ENCODE measurements around the gene ANKS1B.
A peak's percentile ranks its signal among the peaks of the same experiment; 100 is the strongest.

The ANKS1B gene

DNA sequence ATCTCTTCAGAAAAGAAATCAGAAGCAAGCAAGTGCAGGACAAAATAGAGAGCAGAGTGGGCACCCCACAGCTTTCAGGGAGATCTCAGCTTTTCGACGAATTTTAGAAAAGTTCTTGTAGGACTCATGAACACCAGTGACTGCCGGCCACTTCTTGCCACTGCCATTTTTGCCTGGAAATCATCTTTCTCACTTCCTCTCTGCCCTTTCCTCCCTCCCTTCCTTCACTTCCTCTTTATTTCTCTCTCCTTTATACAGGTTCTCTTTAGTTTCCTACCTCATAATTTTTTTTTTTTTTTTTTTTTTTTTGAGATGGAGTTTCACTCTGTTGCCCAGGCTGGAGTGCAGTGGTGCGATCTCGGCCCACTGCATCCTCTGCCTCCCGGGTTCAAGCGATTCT, 1154.1 kb downstream of the ANKS1B start:
- DNase-seq: no peak

DNA sequence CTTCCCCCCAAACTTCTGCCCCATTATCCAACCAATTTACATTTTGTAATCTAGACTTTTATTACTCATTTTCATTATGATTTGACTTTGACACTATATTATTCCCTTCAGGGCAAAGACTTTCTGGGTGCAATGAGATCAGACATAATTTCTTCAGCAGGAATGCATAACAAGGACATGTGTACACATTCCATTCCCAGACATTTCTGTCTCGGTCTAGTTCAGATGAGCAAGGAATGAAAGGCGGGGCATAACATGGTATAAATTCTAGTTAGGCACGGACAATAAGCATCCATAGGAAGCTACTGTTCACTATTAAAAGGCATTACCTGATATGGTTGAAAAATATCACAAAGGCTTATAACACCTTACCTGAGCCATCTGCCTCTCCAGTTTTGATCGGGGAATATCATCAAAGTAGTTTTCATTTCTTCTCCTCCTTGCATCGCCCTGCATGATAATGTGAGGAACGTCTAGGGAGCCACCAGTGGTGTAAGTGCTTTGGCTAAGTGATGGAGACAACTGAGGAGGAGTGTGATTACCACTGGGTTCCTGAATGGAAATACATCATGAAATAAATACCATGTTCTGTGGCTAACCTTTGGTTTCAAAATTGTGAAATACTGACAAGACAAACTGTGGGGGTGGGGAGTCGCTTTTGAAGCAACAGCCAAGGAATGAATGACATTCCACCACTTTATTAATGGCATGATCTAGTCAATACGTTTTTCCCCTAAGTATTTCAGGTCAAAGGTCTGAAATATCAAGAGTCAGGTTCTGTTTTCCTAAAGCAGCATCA, 1155.7 kb downstream of the ANKS1B start:
- no peak for DNase-seq

DNA sequence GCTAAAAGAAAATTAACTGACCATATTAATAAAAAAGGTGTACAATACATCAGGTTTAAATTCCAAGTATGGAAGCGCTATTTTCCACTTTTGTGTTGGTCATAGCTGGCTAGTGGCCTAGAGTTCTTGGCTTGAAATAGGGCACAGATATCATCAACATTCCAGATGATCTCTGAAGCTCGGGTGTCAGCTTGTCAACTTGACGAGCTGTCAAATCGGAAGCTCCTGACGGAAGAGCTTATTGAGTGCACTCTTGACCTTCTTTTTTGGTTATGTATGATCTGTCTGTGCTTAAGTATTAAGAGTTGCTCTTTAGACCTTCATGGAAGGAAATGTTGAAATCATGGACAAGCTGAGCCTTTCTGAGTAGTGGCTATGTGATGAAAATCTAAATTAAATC, 1161.7 kb downstream of the ANKS1B start:
- no peak for DNase-seq

DNA sequence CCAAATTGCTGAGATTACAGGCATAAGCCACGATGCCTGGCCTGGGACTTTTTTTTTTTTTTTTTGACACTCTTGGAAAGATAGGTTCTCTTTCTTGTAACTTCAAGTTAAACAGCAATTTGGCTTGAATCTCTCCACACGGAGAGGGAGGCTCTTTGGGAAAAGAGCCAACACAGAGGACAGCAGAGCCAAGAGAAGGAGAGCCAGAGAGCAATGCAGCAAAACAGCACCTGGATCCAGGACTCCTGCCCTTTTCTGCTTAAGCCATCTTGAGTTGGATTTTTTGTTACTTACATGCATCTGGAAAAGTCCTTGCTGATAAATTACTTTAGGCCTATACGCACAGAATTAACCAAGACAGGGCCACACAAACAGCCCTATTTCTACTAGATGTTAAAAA, 1162.9 kb downstream of the ANKS1B start:
- DNase-seq: no peak

DNA sequence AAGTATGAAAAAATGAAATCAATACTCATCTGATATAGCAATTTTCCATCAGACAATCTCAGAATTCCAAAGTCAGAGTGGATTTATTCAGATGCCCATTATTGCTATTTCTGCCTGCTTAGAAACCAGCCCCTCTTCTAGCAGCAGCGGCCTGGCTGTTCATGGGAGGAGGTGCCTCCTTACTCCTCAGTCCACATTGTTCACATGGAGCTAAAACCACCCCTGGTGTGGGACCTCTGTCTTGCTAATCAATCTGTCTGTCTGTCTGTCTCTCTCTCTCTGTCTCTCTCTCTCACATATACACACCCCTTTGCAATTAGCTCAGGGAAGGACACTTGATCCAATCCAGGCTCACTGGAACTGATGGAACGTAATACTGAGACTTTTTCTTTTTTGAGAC, 1163.5 kb downstream of the ANKS1B start:
- DNase-seq: no peak

DNA sequence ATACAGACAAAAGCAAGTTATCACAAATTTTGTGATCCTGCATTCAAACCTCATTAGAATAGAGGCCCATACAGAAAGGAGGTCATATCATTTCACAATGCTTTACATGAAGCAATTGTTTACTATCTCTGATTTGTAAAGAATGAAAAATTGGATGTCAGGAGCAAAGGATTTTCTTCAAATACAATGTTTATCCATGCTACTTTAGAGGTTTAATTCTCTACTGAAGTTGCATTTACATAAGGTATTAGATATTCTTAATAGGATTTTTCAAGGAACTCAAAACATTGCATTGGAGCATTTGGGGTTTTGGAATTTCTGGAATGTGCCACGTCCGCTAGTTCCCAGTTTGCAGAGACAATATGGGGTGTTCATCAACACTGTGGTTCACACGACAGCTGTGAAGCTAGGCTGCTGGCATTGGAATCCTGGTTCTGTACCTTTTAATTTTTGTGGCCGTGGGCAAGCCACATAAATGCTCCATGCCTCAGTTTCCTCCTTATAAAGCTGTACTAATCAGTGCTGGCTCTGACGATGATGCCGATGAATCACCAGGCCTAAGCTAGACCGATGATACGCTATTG, 1164.8 kb downstream of the ANKS1B start:
- no peak for DNase-seq

DNA sequence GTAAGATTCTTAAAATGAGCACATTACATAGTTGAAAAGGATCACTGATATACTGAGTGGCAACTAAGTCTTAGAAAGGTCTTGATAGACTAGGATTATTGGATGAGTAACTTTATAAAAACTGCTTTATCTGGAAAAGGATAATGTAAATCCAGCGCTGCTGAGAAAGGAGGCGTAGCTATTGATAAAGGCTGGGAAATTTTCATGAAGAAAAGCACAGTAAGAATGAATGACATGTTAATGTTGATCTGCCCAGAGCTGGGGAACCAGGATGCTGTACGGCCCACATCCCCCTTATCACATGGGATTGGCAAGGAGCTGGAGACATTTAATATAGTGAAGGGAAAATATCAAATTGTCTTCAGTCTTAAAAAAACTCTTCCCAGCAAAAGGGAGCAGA, 1165.7 kb downstream of the ANKS1B start:
- DNase-seq: no peak

DNA sequence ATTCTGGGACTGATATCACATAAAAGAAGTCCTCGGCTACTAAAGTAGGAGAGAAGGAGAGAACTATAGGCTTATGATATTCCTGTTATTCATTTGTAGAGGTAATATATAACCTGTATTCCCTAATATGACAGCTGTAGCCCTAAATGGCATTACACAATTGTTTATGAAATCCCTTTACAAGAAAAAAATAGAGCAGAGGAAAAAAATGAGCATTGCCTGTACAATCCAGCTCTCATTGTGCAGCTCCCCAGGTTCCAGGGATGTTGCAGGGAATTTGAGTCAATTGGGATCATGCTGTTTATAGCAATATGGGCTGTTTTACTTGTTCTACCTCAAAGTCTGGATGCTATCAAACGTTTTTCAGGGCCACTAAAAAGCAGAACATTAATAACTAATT, 1166.5 kb downstream of the ANKS1B start:
- no peak for DNase-seq

DNA sequence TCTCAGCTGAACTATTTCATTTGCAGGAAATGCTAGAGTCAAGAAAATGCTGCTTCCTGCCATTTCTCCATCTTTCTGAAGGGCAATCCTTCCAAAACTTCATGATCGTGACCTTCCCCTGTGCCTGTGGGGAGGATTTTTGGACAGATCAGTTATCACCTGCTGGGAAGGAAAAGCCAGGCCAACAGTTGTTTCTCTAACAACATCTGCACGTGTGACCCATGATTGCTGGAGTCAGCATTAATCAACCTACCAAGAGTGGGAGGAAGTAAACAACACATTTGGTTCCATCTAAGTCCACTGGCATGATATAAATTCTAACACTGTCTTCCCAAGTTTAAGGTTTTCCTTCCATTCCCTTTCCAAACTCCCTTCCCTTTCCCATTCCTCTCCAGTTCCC, 1167.0 kb downstream of the ANKS1B start:
- DNase-seq: no peak

DNA sequence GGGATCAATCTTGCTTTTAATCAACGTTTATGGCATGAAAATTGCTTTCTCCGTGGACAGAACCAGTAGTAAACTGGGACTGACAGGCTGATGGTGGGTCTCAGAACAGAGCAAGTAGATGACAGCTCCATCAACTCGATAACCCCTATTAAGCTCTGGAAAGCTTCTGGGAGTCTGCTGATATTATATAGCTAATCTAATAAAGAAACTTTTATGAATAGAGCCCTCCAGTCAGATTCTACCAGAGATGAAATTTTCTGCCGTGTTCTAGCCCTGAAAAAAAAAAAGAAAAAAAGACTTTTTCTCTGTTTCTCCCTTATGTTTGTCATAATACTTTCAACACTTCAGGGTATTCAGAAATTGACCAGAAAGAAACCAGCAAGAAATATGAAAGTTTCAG, 1168.0 kb downstream of the ANKS1B start:
- no peak for DNase-seq

DNA sequence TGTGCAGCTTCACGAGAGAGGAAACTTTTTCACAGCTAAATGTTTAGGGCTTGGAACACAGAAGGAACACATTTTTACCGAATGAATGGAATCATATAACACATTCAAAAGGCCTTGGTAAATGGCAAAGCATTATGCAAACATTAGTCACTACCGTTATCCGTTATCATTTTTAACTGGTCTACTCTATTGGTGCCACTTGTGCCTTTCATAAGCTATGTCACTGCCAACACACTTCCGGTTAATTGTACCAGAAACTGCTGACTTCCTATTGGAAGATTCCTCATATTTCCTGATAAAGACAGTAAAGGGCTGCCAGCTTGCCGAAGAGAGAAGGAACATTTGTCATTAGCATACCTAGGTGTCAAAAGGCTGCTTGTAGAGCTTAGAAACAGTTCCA, 1170.5 kb downstream of the ANKS1B start:
- no peak for DNase-seq

DNA sequence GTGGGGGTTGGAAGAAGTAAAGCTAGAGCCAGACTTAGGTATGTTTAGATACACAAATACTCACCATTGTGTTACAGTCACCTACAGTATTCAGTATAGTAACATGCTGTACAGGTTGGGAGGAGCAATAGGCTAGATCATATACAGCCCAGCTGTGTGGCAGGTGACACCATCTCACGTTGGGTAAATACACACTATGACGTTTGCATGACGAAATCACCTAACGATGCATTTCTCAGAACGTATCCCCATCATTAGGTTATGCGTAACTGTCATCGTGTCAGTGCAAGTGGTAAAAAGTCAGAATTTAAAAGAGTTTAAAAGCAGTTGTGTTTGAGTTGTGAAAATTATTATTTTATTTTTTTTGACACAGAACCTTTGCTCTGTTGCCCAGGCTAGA, 1172.5 kb downstream of the ANKS1B start:
- DNase-seq: no peak

DNA sequence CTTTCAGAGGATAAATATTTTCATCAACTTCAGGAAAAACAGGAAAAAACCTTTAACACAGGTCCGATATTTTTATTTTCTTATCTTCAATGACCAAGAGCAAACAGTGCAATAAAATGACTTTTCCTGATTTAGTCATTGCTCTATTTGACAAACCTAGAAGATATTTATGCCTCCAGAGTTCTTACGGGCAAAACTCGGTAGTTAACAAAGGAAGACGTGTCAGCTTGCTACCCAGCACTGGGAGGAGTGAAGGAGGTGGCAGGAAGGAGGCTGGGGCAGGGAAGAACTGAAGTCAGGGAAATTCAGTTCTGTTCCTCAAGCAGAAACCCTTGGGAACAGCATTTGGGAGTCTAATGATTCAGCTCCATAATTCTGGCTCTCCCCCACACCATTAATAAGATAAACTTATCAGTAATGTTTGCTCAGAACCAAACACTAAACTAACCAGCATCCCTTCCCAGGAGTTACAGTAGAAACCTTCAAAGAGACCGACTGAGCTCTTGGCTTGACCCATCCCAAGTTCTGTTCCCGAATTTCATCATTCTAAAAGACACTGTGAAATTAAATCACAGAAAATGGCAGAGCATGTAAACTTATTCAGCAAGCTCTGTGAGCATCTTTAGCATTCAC, 1176.4 kb downstream of the ANKS1B start:
- DNase-seq: no peak

DNA sequence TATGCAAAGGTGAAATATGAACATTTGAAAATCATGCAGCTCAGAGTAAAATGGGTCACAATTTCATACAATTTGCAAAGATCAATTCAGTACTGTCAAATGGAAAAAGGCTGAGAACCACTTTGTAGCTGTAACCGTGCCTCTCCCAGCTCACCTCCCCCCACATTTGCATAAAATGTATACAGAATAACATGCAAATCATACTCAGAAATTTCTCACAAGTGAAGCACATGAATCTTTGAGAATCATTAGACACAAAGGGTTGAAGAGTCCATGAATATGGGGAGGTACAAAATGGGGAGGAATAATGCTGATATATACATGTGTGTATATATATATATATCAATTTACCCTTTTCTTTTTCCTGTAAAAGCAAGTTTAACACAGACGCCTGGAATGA, 1177.5 kb downstream of the ANKS1B start:
- no peak for DNase-seq

DNA sequence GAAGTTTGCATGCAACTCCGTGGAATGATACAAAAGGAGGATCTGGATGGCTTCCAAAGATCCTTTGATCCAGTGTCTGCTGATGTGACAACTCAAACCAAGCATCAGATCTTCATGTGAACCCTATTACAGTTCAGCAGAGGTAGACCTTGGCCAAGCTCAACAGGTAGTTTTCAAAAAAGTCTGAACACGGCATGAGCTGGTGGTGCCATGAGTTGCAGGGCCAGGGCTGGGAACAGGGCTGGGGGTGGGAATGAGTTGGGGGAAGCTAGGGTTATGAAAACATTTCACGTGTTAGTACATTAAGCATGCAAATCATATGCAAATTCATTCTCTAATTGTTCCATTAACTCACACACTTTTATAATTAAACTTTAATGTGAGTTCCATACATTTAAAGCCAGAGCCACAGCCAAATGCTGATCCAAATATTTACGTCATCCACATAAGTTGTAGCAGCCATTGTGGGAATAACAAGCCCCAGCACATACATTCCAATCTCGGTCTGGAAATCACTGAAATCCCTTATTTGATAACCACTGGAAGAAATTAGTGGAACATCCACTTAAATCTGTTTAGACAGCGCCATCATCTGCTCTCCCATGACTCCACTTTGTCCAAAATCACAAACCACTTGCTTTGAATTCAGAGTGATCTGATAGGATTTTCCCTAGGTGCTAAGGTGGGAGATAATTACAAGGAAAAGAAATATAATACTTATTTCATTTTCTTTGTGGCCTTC, 1181.1 kb downstream of the ANKS1B start:
- DNase-seq: peak; percentile 11

DNA sequence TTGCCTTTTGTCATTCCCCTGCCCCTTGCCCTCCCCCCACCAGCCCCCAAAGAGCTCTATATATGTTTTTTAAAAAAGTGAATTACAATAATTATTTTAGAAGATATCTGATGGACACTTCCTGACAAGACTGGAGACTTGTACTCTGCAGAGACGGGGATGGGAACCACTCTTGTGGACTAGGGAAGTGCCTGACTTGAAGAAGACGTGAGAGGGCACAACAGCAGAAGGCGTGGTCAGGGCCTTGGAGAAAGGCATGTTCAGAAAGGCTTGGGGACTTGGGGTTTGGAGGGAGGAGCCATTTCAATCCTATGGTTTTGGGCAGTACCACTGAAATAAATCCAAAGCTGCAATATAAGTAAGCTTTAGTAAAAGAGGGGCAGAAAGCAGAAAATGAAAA, 1184.9 kb downstream of the ANKS1B start:
- no peak for DNase-seq

DNA sequence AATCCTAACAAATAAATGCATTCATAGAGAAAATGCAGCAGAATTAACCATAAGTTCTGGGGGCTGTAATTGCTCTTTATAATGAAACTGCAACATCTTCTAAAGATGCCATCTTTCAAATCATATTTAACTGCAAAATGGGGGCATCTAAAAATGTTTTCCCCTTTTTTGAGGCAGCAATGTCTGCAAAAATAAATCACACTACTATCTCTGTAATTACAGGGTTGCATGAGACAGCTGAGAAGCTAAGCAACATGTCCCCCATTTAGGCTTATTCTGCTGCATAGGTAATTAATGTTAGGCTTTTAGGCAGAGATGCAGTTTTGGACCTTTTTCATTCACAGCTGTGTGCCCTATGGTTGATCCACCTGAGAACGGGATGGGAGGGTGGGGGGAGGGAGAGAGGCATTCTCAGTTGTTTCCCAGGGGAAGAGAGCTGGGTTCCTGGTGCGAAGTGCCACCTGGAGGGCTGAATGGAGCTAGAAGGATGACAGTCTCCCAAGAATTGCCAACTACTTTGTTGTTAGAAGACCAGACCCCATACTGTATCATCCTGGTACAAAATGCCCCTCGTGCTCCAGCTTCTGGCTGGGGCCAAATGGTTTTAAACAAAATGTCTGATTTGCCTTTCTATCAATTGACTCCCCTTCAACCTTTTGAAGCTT, 1185.5 kb downstream of the ANKS1B start:
- peak; percentile 74 for DNase-seq

DNA sequence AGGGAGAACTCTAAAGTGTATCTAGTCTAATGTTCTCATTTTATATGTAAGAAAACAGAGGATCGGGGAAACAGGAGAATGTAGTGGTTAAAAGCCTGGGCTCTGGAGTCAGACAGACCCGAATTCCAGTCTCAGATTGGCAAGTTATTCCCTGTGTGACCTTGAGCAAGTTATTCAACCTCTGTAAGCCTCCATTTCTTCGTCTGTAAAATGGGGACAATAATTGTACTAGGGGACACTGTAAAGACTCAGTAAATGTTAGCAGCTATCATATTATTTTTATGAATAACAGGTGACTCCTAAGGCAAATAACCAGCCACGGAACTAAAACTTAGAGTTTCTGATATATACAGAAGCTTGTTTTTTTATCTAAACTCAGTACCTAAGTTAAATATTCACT, 1187.5 kb downstream of the ANKS1B start:
- DNase-seq: no peak

DNA sequence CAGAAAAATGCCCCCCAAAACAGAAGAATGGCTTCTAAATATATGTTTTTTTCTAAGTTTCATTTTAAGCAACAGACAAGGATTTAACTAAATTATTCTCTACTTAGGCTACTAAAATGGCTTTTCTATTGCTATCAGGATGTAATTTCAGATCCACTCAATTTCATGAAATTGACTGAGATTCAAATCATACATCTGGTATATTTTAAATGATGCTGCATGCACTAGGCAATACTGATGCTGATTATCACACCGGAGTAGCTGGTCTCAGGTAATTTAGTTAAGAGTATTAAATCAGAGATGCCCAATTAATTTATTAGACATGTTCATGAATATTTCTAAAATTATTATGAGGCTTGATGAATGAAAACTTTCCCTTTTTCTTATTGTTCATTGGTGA, 1188.0 kb downstream of the ANKS1B start:
- no peak for DNase-seq

DNA sequence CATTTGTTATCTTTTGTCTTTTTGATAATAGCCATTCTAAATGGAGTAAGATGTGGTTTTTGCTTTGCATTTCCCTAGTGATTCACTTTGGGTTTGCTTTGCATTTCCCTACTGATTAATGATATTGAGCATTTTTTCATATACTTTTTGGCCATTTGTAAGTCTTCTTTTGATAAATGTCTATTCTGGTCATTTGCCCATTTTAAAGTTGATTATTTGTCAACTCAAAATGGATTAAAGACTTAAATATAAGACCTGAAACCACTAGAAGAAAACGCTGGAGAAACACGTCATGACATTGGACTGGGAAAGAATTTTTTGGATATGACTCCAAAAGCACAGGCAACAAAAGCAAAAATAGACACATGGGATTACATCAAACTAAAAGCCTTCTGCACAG, 1191.6 kb downstream of the ANKS1B start:
- DNase-seq: no peak

DNA sequence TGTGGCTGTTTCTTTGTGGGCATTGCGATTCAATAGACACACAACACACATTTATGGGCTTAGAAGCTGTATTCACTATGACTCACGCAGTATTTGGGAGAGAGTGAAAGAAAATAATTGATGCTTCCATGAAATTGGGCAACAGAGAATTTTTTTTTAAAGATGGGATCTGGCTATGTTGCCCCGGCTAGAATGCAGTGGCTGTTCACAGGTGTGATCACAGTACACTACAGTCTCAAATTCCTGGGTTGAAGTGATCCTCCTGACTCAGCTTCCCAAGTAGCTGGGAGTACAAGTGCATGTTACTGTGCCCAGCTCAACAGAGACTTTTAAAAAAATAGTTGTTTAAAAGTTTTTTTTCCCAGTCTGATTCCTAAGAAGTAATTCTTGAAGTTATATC, 1193.3 kb downstream of the ANKS1B start:
- DNase-seq: no peak

DNA sequence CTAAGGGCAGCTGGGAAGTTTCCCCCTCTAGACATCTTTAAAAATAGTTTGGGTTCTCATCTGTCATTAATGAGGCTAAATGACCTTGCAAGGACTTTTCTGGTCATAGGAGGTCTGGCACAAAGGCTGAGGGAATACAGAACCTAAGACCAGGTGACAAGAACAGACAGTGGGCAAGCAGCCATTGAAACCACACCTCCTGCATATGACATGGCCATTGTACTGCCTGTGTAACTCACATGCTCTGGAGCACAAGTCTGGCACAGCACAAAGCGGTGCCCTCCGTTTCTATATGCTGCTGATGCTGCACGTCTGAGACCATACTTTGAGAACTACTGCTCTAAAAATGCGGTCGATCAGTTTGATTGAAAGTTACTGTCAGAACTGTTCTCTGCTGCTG, 1196.3 kb downstream of the ANKS1B start:
- DNase-seq: no peak

DNA sequence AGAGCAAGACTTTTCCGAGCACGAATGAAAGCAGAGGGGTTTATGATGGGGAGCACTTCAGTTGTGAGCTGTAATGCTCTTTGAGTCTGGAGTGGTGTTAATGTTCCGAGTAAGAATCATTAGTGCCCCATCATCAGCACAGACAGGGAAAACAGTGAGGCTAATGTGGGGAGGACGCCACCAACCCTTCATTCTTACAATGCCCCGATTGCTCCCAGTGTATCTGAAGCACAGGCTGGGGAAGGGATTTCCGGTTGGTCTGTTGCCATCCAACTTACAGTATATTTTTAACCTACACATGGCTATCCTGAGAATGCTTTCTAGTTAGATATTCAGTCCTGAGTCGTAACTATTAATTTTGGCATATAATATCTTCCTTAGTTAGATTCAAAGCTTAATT, 1198.1 kb downstream of the ANKS1B start:
- DNase-seq: no peak

Measured in NCI-H69 (cell line).